HG02610 (cell line): ENCODE measurements around the gene IL32.

ENCODE experiments used
- ATAC-seq: cut with Tn5 transposase; IDR thresholded peaks from one replicate; pipeline ENCODE4 v1.9.1; 2021; ENCODE audit warnings: mild to moderate bottlenecking, moderate library complexity; ENCODE audit not compliant: unreplicated experiment

The IL32 gene

DNA sequence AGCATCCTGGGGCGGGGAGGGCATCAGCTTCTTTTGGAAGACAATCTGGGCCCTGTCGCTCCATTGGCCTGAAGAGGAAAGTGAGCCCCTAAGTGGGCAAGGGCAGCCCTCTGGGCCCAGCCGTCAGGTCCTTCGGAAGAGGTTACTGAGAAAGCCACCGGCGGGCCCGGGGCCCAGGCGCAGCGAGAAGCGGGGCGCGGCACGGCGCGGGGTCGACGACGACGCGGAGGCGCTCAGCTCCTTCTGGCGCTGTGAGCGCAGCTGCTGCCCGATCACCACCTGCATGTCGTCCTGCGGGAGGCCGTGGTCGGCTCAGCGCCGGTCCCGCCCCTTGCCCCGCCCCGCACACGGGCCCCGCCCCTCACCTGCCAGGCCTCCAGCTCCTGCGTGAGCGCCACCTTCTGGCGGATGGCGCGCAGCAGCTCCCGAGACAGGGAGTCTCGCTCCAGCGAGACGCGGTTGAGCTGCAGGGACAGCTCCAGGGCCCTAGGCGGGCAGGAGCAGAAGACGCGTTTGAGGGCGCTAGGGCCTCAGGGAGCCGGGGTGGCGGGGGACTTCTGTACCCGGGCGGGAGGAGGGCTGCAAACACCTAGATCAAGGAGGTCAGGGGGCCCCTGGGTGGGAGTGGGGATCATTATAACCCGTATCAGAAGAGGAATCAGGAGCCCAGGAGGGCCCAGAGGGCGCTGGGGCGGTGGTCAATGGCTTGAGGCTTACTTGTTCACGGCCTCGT lies 37.3 kb upstream of the IL32 start:
- peak; percentile 21 for ATAC-seq

DNA sequence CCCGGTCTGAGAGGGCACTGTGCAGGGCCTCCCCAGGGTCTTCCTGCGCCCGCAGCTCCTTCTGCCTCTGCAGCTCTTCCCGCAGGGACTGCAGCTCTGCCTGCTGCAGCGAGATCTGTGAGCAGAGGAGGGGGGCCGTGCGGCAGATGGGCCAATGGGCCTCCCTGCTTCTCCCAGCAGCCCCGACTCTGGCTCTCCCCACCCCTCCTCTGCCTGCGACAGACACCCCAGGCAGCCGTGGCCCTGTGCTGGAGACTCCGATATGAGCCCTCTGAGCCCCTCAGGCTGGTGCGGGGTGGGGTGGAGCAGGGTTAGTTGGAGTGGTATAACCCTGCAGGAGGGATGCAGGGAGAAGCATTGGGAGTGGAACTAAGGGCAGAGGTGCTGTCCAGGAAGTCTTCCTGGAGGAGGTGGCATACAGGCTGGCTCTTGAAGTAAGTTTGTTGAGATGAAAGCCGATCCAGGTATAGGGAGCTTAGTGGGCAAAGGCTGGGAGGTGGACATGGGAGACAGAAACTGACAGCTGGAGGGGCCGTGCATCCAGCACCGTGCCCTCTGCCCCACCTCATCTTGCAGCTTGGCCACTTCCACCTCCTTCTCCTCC lies 36.6 kb upstream of the IL32 start:
- no peak for ATAC-seq

DNA sequence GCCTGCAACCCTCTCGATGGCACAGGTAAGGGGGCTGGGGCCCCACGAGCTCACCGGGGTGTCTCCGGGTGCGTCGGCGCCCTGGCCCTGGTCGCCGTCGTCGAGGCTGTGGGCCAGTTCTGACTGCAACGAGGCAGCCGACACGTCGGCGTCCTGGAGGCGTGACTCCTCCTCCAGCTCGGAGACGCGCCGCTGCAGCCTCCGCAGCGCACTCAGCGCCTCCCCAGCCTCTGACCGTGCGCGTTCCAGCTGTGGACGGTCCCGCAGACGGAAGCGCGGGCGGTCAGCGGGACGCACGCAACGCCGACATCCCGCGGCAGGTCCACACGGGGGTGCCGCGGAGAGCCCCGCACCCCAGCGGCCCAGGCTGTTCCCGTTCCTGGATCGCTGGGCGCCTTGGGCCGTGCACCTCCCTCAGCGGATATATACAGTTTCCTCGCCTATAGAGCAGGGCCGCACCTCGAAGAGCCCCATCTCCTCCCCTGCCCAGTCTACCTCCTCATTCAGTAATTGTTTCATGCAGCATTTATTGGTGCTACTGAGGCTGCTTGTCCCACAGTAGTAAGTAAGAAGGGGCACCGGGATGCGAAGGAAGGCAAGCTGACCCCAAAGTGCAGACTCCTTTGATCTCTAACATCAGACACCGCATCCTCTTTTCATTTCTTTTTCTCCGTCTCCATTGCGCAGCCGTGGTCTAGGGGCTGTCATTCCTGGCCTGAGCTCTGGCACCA lies 35.8 kb upstream of the IL32 start:
- no peak for ATAC-seq

DNA sequence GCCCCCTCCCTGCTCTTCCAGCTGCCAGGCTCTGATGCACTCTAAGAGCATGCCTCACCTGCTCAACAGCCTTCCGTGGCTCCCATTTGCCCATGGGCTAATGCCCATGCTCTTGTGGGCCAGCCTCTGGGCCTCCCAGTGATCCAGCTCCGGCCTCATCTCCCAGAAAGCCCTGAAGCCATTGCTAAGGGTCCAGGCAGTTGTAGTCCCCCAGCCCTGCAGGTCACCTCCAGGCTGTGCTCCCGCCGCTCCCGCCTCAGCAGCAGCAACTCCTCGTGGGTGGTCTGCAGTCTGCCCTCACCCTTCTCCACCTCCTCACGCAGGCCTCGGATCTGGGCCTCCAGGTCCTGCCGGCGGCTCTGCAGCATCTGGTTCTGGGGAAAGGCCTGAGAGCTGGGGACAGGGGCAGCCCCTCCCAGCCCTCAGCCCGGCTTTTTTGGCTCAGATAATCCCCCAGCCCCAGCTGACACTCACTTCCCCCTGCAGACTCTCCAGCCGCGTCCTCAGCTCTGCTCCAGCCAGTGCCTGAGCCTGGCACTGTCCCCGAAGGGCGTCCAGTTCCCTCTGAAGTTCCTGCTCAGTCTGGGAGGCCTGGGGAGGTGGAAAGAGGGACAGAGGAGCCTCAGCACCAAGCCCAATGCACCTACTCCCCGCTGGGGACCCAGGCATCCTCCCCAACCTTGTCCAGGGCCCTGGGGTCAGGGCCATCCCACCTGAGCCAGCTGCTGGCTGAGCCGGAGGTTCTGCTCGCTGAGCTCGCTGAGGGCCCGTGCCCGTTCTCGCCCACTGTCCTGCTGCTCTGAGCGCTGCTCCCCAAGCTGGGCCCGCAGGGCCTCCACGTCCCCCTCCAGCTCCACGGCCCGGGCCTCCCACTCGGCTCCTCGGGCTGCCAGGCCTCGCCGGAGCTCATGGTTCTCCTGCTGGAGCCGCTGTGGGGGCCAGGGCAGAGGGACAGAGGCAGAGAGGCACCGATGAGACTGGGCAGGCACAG lies 34.9 kb upstream of the IL32 start:
- ATAC-seq, result no peak

DNA sequence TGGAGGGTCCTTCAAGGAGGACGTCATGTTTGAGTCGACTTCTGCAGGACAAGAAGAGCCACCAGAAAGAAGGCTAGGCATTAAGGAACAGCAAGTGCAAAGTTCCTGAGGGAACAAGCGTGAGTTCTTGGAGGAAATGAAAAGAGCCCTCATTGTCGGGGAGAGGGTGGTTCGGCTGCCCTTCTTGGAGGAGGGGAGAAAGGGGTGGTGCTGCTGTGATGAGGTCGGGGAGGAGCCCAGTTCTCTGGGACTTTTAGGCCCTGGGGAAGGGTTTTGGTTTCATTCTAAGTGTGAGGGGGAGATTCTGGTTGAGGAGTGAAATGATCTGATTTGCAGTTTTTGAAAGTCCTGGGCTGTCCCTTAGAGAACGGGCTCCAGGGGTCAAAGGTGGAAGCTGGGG lies 32.8 kb upstream of the IL32 start:
- ATAC-seq, result no peak

- no peak for ATAC-seq
These were observed 30.0 kb upstream of the IL32 start for GRCh38 chr16:3035289-3035971.

GRCh38 chr16:3035972-3036725 lies 29.3 kb upstream of the IL32 start:
- ATAC-seq, result no peak

GRCh38 chr16:3036726-3037315 lies 28.6 kb upstream of the IL32 start, which contains the start of gene BICDL2:
TSS of gene BICDL2 (minus strand) at chr16:3036944. CDS start at chr16:3035496, 1,448 bp downstream.
- ATAC-seq, result no peak

GRCh38 chr16:3038256-3038655 lies 27.2 kb upstream of the IL32 start:
- ATAC-seq, result no peak

DNA sequence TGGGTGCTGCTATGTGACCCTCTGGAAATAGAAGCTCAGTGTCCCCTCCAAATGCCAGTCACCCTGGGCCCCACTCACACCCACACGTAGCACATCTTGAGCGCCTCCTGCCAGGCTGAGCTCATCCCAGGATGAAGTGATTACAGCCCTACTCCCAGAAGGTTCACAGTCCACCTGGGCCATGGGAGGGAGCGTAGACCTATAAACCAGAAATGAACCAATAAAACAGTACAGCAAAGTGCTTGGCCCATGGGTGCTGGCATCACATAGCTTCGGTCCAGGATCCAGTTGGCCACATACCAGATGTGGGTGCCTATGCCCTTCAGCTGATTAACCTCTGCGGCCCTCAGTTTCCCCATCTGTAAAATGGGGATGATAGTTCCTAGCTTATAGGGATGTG lies 26.5 kb upstream of the IL32 start:
- ATAC-seq, result no peak

GRCh38 chr16:3042376-3042775 lies 23.1 kb upstream of the IL32 start:
- ATAC-seq, result no peak

- no peak for ATAC-seq
These were observed 20.7 kb upstream of the IL32 start for GRCh38 chr16:3044708-3045107.

DNA sequence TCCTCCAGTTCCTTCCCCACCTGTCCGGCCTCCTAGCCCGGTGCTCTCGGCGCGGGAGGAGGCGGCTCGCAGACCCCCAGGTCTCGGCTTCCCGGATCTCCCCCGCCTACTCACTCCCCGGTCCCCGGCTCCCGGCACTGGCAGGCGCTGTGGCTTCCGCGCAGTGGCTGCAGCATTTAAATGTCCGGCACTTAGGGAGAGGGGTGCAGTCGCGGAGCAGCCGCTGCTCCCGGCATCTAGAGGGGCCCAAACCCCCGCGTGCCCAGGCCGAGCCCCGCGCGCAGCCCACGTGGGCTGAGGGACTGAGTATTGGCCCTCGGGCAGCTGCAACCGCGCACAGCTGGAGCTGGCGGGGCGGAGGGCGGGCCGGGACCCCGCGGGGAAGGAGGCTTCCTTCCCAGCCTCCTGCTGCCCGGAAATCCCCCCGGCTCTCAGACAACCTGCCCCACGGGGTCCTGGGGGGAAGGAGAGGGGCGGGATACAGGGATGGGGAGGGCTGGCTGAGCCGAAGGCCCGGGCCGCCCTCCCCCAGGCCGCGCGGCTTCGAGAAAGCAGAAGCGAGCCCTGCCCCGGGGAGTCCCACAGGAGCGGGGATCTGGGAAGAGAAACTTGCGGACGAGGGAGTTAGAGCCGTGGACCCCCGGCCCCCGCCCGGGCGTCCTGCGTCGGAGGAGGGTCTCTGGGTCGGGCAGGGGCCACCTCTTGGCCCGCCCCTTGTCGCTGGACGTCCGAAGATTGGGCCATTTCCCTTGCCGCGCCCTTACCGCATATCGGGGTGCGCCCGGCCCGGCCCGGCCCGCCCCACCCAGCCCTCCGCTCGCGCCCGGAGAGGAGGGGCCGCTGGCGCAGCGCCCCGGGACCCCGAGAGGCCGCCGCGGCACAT lies 19.4 kb upstream of the IL32 start, which contains the start of gene MMP25:
TSS of gene MMP25 (plus strand) at position 804 of the 883 bp plus-strand sequence. CDS start 357 bp downstream, outside the sequence.
- no peak for ATAC-seq

- ATAC-seq, result no peak
These were observed 18.6 kb upstream of the IL32 start for GRCh38 chr16:3046641-3047386.

DNA sequence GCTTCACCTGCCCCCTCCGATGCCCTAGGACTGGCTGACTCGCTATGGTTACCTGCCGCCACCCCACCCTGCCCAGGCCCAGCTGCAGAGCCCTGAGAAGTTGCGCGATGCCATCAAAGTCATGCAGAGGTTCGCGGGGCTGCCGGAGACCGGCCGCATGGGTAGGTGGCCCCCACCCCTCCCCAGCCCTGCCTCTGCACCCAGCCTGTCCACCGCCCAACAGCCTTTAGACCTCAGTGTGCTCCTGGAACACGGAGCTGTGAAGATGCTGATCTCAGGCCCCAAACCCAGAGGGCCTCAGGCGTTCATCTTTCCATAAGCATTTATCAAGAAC lies 18.1 kb upstream of the IL32 start:
- no peak for ATAC-seq

- no peak for ATAC-seq
These were observed 15.4 kb upstream of the IL32 start for GRCh38 chr16:3049921-3050481.

DNA sequence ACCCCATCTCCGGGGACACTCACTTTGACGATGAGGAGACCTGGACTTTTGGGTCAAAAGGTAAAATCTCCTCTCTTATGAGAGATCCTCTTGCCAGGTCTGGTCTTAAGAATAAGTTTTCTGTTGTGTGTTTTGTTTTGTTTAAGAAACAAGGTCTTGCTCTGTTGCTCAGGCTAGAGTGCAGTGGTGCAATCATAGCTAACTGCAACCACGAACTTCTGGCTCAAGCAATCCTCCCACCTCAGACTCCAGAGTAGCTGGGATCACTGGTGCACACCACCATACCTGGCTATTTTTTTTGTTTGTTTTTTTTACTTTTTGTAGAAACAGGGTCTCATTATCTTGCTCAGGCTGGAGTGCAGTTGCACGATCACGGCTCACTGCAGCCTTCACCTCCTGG lies 15.0 kb upstream of the IL32 start:
- ATAC-seq, result no peak
